Naive thymus-derived CD8-positive, alpha-beta T cell (primary cell): ENCODE data around the gene TNFRSF6B. TPM values are rescaled to one million over a fixed set of nuclear protein-coding genes. Genes with fewer than 3 reads are reported as not detected.

ENCODE experiments used
- ATAC-seq, 2 donors: fragments of 150-1000 bp; cut with Tn5 transposase in 1 of 2; sonication (Bioruptor Pico), chemical (Tn5 transposase) in 1 of 2; 1 replicate in 1 of 2; 2 replicates in 1 of 2; pipeline ENCODE4 v1.10.0; 2021; ENCODE audit warnings: mild to moderate bottlenecking in 2 of 2, moderate library complexity in 2 of 2
- POLR2A ChIA-PET: fragments of 350-600 bp; sonication (Branson Sonifier 250); formaldehyde crosslinking; loops from one replicate; lab custom pipeline; 2021; ENCODE audit warnings: antibody characterized with exemption; lab: Charles Lee
- DNase-seq, 10 donors: peaks; one replicate each; pipeline versions ENCODE4 v3.0.0 to v3.0.0-alpha.2; 2020 to 2022
- H3K27ac Mint-ChIP-seq, 10 donors: one replicate each; pipeline ENCODE4 v1.8.0; 2020 to 2022; ENCODE audit warnings: mild to moderate bottlenecking in 10 of 10, mixed read lengths in 10 of 10, moderate library complexity in 4 of 10, inconsistent platforms in 1 of 10
- H3K27me3 Mint-ChIP-seq, 5 donors: one replicate each; pipeline ENCODE4 v1.8.0; 2021 to 2022; ENCODE audit warnings: mixed read lengths in 5 of 5
- H3K36me3 Mint-ChIP-seq, 3 donors: one replicate each; pipeline ENCODE4 v1.8.0; 2020 to 2022; ENCODE audit warnings: mixed read lengths in 3 of 3, mild to moderate bottlenecking in 2 of 3, inconsistent platforms in 1 of 3
- H3K4me1 Mint-ChIP-seq, 4 donors: one replicate each; pipeline ENCODE4 v1.8.0; 2021 to 2022; ENCODE audit warnings: mixed read lengths in 4 of 4
- H3K4me3 Mint-ChIP-seq, 10 donors: one replicate each; pipeline ENCODE4 v1.8.0; 2020 to 2022; ENCODE audit warnings: mild to moderate bottlenecking in 10 of 10, mixed read lengths in 10 of 10, moderate library complexity in 6 of 10, inconsistent platforms in 1 of 10
- H3K9me3 Mint-ChIP-seq, 9 donors: one replicate each; pipeline ENCODE4 v1.8.0; 2020 to 2022; ENCODE audit warnings: mixed read lengths in 9 of 9, mild to moderate bottlenecking in 3 of 9, inconsistent platforms in 1 of 9, moderate library complexity in 1 of 9
- polyA plus RNA-seq, 3 donors: library from polyadenylated mRNA; unstranded; fragments of 300-500 nt; fragmentation: Illumina TruSeq; gene quantifications; one replicate each; pipeline ENCODE4 v1.2.3, GENCODE V29; 2021
- total RNA-seq, 8 experiments: library from RNA in 2 of 8; stranded (reverse) in 2 of 8; gene quantifications; one replicate each; pipeline ENCODE4 v1.2.3 and lab custom pipeline; 2021 to 2026

The TNFRSF6B gene
- total and polyA plus RNA-seq, 5 experiments from 2014 or later = 0.22 to 1.1 (median 0.90) TPM; not detected in 1

DNA sequence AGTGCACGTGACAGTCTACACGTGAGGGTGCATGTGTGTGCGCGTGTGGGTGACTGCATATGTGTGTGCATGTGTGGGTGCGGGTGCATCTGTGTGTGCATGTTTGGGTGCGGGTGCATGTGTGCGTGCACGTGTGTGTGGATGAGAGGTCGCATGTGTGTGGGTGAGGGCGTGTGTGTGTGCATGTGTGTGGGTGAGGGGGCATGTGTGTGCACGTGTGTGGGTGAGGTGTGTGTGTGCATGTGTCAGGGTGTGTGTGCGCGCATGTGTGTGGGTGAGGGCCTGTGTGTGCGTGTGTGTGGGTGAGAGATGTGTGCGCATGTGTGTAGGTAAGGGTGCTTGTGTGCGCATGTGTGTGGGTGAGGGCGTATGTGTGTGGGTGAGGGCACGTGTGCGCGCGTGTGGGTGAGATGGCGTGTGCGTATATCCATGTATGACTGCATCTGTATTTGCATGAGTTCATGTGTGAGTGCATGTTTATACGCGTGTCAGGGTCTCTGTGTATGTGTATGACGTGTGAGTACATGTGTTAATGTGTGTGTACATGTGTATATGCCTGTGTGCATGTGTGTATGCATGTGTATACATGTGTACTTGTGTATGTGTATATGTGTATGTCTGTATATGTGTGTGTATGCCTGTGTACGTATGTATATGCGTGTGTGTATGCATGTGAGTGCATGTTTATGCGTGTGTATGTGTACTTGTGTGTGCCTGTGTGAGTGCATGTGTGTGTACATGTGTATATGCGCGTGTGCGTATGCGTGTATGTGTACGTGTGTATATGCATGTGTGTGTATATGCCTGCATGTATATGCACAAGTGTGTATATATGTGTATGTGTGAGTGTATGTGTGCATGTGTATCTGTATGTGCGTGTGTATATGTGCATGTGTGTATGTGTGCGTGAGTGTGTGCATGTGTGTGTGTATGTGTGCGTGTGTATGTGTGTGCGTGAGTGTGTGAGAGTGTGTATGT, 36.0 kb downstream of the TNFRSF6B start:
- ATAC-seq (no peak), DNase-seq (peak in 1 of 10 donors; percentile 11)
- peaks cover 29 to 44% (median 35%) of the 10 kb centered on the region in 4 donors for H3K4me1 Mint-ChIP-seq
- H3K36me3 Mint-ChIP-seq = peaks cover 0 to 22% (median 10%) of the 10 kb centered on the region in 3 donors
- H3K9me3 Mint-ChIP-seq = peaks cover 0 to 3% (median 0%) of the 10 kb centered on the region in 9 donors
- H3K27me3 Mint-ChIP-seq = no peaks in the 10 kb centered on the region
- no peak overlapping the region for H3K27ac Mint-ChIP-seq
- POLR2A ChIA-PET = interaction anchor here (0.9 to 1.5 kb wide), 2 partner anchors 9 to 105 kb away, joined by 4 to 7 read pairs; partner anchors contain the start of gene GMEB2
- no peak overlapping the region for H3K4me3 Mint-ChIP-seq

DNA sequence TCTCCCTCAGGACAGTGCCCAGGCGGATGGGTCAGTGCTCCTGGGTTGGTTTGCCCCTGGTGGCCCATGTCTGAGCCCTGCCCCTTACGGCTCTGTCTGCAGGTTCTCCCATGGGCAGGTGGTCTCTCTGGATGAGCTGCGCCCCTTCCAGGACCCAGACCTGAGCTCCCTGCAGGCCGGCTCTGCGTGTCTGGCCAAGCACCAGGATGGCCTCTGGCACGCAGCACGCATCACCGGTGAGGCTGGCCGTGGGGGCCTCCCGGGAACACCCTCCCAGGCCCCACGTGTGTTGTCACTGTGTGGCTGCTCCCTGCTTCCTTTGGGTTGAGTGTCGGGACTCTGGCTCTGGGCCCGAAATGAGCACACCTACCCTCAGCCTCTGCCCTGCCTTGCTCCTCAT, 36.7 kb downstream of the TNFRSF6B start:
- Mint-ChIP-seq H3K4me1 (peaks cover 29 to 37% (median 32%) of the 10 kb centered on the region in 4 donors), H3K36me3 (peaks cover 0 to 19% (median 8%) of the 10 kb centered on the region in 3 donors), H3K27me3 (no peaks in the 10 kb centered on the region), H3K4me3 (no peak overlapping the region), H3K9me3 (peaks cover 0 to 3% (median 0%) of the 10 kb centered on the region in 9 donors), H3K27ac (peak overlapping the region in 1 of 10 donors; percentile 63)
- no peak for DNase-seq
- ATAC-seq = no peak
- POLR2A ChIA-PET = interaction anchor here (0.9 to 10.0 kb wide), 3 partner anchors 10 to 106 kb away, joined by 4 to 137 read pairs (median 7); partner anchors contain the start of gene GMEB2

DNA sequence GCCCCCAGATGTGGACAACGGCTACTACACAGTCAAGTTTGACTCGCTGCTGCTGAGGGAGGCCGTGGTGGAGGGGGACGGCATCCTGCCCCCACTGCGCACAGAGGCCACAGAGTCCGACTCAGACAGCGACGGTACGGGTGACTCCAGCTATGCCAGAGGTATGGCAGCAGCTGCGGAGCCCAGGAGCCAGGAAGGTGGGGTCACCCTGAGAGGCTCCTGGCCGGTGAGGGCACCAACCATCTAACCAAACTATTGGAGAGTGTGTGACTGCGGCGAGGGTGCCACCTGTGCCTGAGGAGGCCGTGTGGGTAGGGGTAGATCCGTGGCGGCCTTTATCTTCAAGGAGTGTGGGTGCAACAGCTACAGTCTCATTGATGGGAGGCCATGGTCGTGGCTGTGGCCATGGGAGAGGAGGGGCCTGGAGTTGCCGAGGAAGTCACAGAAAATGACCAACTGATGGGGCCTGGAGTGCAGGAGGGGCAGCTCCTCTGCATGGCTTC, 37.2 kb downstream of the TNFRSF6B start:
- DNase-seq (no peak), ATAC-seq (no peak)
- Mint-ChIP-seq H3K36me3 (peaks cover 0 to 19% (median 5%) of the 10 kb centered on the region in 3 donors), H3K27ac (peak overlapping the region in 8 of 10 donors; percentile 51 to 92 (median 74)), H3K4me3 (peak overlapping the region in 7 of 10 donors; percentile 19 to 69 (median 43)), H3K27me3 (no peaks in the 10 kb centered on the region), H3K9me3 (no peaks in the 10 kb centered on the region), H3K4me1 (peaks cover 24 to 32% (median 29%) of the 10 kb centered on the region in 4 donors)
- POLR2A ChIA-PET = interaction anchor here (0.6 to 10.0 kb wide), 5 partner anchors 10 to 195 kb away, joined by 3 to 137 read pairs (median 4); partner anchors contain the start of gene GMEB2

DNA sequence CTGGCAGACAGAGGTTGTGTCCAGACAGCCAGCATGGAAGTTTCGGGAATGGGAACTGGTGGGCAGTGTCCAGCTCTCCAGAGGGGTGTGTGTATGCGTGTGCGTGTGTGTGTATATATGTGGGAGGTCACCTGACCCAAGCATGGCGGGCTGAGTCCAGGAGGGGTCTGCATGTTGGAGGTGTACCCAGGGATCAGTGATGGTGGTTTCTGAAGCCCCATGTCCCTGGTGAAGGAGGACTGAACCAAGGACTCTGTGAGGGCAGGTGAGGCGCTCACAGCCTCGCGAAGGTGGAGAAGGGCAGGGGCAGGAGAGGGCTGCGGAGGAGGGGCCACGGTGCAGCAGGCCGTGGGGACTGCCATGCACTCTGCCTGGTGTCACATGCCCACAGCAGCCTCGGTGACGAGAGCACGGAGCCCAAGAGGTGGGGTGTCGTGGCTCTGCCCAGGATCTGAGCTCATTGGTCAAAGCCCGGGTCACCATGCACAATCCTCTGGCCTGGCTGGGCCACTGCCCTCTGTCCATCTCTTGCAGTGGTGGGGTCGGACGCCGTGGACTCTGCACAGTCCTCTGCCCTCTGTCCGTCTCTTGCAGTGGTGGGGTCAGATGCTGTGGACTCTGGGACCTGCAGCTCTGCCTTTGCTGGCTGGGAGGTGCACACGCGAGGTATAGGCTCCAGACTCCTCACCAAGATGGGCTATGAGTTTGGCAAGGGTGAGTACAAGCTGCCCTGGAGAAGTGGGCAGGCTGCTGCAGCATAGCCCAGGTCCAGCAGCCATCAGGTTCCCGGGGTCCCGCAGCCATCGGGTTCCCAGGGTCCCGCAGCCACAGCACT, 37.9 kb downstream of the TNFRSF6B start:
- POLR2A ChIA-PET = interaction anchor here (0.5 to 10.0 kb wide), 6 partner anchors 10 to 196 kb away, joined by 3 to 162 read pairs (median 6); partner anchors contain the start of genes ARFRP1 and ZGPAT
- H3K4me3 Mint-ChIP-seq = peak overlapping the region in 7 of 10 donors; percentile 4 to 49 (median 41)
- H3K27me3 Mint-ChIP-seq = no peaks in the 10 kb centered on the region
- peaks cover 22 to 30% (median 29%) of the 10 kb centered on the region in 4 donors for H3K4me1 Mint-ChIP-seq
- H3K9me3 Mint-ChIP-seq = no peaks in the 10 kb centered on the region
- H3K36me3 Mint-ChIP-seq = peaks cover 0 to 19% (median 3%) of the 10 kb centered on the region in 3 donors
- H3K27ac Mint-ChIP-seq = peak overlapping the region in 8 of 10 donors; percentile 51 to 92 (median 74)
- DNase-seq (no peak), ATAC-seq (no peak)

DNA sequence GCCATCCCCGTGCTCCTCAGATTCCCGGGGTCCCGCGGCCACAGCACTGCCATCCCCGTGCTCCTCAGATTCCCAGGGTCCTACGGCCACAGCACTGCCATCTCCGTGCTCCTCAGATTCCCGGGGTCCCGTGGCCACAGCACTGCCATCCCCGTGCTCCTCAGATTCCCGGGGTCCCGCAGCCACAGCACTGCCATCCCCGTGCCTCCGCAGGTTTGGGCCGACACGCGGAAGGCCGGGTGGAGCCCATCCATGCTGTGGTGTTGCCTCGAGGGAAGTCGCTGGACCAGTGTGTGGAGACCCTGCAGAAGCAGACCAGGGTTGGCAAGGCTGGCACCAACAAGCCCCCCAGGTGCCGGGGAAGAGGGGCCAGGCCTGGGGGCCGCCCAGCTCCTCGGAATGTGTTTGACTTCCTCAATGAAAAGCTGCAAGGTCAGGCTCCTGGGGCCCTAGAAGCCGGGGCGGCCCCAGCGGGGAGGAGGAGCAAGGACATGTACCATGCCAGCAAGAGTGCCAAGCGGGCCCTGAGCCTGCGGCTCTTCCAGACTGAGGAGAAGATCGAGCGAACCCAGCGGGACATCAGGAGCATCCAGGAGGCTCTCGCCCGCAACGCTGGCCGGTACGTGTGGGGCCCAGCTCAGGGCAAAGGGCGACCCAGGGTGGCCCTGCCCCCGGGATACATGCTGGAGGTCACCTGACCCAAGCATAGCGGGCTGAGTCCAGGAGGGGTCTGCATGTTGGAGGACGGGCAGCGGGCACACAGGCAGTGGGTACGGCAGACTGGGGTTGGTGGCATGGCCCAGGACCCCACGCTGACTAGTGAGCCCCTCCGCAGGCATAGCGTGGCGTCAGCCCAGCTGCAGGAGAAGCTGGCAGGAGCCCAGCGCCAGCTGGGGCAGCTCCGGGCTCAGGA, 38.8 kb downstream of the TNFRSF6B start:
- POLR2A ChIA-PET = interaction anchor here (0.5 to 10.0 kb wide), 16 partner anchors 10 to 520 kb away, joined by 3 to 162 read pairs (median 12); partner anchors contain the start of genes ARFRP1, GMEB2, PPDPF and PTK6
- DNase-seq (no peak), ATAC-seq (no peak)
- H3K9me3 Mint-ChIP-seq = no peaks in the 10 kb centered on the region
- H3K4me3 Mint-ChIP-seq = peak overlapping the region in 8 of 10 donors; percentile 83 to 95 (median 90)
- H3K27ac Mint-ChIP-seq = peak overlapping the region in 8 of 10 donors; percentile 88 to 97 (median 94)
- H3K36me3 Mint-ChIP-seq = peaks cover 0 to 16% (median 0%) of the 10 kb centered on the region in 3 donors
- no peaks in the 10 kb centered on the region for H3K27me3 Mint-ChIP-seq
- peaks cover 19 to 30% (median 29%) of the 10 kb centered on the region in 4 donors for H3K4me1 Mint-ChIP-seq

DNA sequence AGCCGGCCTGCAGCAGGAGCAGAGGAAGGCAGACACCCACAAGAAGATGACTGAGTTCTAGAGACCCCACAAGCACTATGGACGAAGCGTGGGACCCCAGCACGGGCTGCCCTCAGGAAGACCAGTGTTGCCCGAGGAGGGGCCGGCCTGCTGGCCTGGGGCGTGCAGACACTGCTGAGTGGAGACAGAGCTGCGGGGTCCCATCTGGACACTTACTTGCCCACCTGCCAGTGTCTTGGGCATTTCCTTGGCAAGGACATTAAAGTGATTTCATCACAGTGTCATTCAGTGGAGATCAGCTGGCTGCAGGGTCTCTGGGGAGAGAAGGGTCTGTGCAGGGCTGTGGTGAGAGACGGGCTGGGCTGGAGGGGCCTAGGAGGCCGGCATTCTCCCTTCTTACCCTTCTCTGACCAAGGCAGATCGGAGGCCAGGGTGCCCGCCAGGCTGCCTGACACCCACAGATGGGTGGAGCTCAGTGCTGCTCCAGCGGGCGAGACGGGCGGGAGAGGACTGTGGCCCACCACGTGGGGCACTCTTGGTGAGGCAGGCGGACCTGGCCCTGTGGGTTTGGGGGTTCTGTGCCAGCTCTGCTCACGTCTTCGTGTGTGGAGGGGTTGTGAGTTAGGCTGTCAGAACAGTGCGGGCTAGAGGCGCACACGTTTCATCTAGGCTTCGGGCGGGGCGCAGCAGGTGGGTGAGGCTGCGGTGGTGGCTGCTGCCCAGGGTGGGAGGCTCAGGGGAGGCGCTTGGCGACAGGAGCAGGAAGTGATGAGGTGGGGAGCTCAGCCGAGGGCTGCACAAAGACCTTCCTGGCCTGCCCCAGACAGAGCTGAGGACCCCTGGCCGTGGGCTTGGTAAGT, 39.6 kb downstream of the TNFRSF6B start, which contains the start of gene LIME1:
LIME1 (plus strand) TSS at position 806 of the 860 bp plus-strand sequence. CDS start 886 bp downstream, outside the sequence.
- Mint-ChIP-seq H3K27ac (peak within 1 kb of the TSS; percentile 81 to 97 (median 94)), H3K9me3 (no peaks in the 10 kb centered on the region), H3K36me3 (peaks cover 0 to 14% (median 0%) of the 10 kb centered on the region in 3 donors), H3K27me3 (no peaks in the 10 kb centered on the region), H3K4me3 (peak within 1 kb of the TSS; percentile 83 to 95 (median 90)), H3K4me1 (peaks cover 17 to 30% (median 29%) of the 10 kb centered on the region in 4 donors)
- DNase-seq (peak; percentile 71 to 93 (median 88)), ATAC-seq (peak; percentile 67 to 79)
- POLR2A ChIA-PET = interaction anchor here (0.5 to 10.0 kb wide), 35 partner anchors 8 to 519 kb away, joined by 3 to 162 read pairs (median 5); partner anchors contain the start of genes ARFRP1, GMEB2, PPDPF and PRPF6

DNA sequence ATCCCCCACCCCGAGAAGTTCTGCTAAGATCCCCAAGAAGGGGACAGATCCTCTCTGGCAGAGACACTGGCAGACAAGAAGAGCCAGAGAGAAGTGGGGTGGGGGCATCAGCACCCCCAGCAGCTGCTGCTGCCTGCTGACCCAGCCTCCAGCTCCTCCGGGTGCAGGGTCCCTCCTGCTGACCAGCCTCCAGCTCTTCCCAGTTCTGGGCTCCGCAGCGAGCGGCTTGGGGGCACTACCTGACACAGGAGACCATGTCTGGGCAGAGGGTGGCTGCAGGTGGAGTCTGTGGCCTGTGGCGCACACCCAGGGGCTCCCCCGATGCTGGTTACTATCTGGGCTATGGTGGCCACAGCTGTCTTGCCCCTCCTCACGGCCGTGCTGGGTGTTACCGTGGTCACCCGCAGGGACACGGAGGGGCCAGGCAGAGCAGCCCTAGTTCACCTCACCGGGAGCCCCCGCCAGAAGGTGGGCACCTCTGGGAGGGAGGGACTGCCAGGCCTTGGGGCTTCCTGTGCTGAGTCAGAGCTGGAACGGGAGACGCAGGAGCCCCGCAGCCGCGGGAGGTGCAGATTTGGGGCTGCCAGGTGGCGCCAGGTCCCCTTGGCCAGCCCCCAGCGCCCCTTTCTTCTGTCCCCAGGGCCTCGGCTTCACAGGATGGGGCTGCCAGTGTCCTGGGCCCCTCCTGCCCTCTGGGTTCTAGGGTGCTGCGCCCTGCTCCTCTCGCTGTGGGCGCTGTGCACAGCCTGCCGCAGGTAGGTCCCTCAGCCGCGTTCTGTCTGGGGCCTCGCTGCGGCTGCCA, 40.6 kb downstream of the TNFRSF6B start:
- peak overlapping the region; percentile 81 to 97 (median 94) for H3K27ac Mint-ChIP-seq
- H3K36me3 Mint-ChIP-seq = peaks cover 0 to 16% (median 0%) of the 10 kb centered on the region in 3 donors
- DNase-seq (peak; percentile 45 to 81 (median 64)), ATAC-seq (peak; percentile 37 to 42)
- H3K4me3 Mint-ChIP-seq = peak overlapping the region; percentile 83 to 95 (median 90)
- no peaks in the 10 kb centered on the region for H3K27me3 Mint-ChIP-seq
- H3K9me3 Mint-ChIP-seq = no peaks in the 10 kb centered on the region
- H3K4me1 Mint-ChIP-seq = peaks cover 17 to 30% (median 29%) of the 10 kb centered on the region in 4 donors
- POLR2A ChIA-PET = interaction anchor here (0.5 to 10.0 kb wide), 35 partner anchors 8 to 321 kb away, joined by 3 to 162 read pairs (median 6); partner anchors contain the start of genes ARFRP1, GMEB2, PPDPF and PRPF6

DNA sequence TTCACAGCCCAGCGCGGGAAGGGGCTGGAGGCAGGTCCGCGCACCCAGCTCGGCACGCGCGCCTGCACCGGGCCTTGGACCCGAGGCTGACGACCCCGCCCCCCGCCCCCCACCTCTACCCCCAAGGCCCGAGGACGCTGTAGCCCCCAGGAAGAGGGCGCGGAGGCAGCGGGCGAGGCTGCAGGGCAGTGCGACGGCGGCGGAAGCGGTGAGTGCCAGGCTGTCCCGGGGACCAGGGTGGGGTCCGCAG, 41.2 kb downstream of the TNFRSF6B start:
- H3K9me3 Mint-ChIP-seq = no peaks in the 10 kb centered on the region
- peaks cover 0 to 16% (median 0%) of the 10 kb centered on the region in 3 donors for H3K36me3 Mint-ChIP-seq
- peak overlapping the region; percentile 83 to 95 (median 90) for H3K4me3 Mint-ChIP-seq
- H3K4me1 Mint-ChIP-seq = peaks cover 17 to 30% (median 29%) of the 10 kb centered on the region in 4 donors
- ATAC-seq (no peak), DNase-seq (no peak)
- H3K27me3 Mint-ChIP-seq = no peaks in the 10 kb centered on the region
- peak overlapping the region in 2 of 10 donors; percentile 89 to 95 for H3K27ac Mint-ChIP-seq
- POLR2A ChIA-PET = interaction anchor here (1.1 to 10.0 kb wide), 20 partner anchors 10 to 219 kb away, joined by 3 to 162 read pairs (median 10); partner anchors contain the start of genes ARFRP1, GMEB2, PPDPF and RTEL1
